Heart left ventricle (tissue), 13 donors: ENCODE data around the gene ZFAND3.

Experiments
- POLR2A ChIP-seq, 2 donors: fragments of 450-650 bp; IDR thresholded peaks; one replicate each; pipeline ENCODE4 v1.6.1; 2017; ENCODE audit warnings: antibody characterized with exemption in 2 of 2, mild to moderate bottlenecking in 2 of 2, moderate library complexity in 2 of 2
- TF ChIP-seq, protein P1 (sequence below), 12 donors: fragments of 200-600 bp; sonication (generic) in 4 of 12; IDR thresholded peaks; one replicate each; pipeline versions ENCODE4 v1.5.0 to v1.8.0; 2018 to 2022; ENCODE audit warnings: antibody characterized with exemption in 12 of 12, mild to moderate bottlenecking in 5 of 12
- donor health status: ischemic (EF 13 %, LVEDD 7.1; RV severe dilation, severe dysfunction).
- donor health status: DM: no; HTN: yes; CAD: no.
- donor health status: DM: no; HTN: no; CAD: no.
- donor health status: ischemic (EF 25% LVEDD 6.9; RV normal size, moderate dysfunction).
- donor health status: ischemic (EF 25% LVEDD 5.7; RV mildly dilated, moderate dysfunction).
- donor health status: ischemic (EF 35%, LVEDD 5.7; RV mildly dilated, moderate dysfunction).
- donor health status: nonischemic (EF 11% LVEDD 7.7; RV severe dilation, severe dysfunction).
- donor health status: DM: yes; HTN: yes; CAD: no.
- donor health status: PGD.
- donor health status: ischemic (EF 29% LVEDD 5.4; RV normal size, mild dysfunction).
- donor health status: nonischemic (EF 23%, LVEDD 6.1; RV moderate dilation, normal function).

DNA sequence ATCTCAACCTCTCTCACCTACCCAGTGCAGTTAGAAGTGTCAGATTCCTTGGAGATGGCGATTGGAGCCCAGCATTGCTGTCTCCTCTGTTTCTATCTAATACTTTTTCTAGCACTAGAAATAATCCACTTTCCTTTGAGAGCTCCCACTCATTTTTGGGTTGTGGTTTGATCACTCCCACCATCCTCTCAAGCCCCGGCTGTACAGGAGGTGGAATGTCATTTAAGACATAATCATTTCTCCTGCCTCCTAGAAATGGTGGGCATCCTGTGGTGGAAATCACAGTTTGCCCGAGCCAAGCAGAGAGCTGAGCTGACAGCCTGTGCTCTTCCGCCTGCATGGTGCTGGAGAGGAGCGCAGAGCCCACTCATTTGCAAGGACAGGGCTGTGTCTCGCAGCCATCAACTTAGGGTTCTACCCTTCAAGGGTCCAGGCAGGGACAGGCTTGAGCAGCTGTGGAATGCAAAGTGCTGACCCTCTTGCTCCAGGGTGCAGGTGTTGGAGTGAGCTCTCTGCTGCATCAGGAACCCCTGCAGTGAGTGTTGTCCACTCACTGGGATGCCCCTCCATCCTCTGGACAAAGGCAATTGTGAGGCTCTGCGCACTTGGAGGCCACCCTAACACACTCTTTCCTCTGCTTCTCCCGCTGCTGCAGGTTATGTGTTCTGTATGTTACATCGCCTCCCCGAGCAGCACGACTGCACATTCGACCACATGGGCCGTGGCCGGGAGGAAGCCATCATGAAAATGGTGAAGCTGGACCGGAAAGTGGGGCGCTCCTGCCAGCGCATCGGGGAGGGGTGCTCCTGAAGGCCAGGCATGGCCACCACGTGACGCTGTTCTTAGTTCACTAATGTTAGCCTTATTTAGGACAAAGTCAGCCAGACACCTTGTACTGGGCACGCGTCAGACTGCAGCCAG, 332.3 kb downstream of the ZFAND3 start:
- TF ChIP-seq, protein P1, sequence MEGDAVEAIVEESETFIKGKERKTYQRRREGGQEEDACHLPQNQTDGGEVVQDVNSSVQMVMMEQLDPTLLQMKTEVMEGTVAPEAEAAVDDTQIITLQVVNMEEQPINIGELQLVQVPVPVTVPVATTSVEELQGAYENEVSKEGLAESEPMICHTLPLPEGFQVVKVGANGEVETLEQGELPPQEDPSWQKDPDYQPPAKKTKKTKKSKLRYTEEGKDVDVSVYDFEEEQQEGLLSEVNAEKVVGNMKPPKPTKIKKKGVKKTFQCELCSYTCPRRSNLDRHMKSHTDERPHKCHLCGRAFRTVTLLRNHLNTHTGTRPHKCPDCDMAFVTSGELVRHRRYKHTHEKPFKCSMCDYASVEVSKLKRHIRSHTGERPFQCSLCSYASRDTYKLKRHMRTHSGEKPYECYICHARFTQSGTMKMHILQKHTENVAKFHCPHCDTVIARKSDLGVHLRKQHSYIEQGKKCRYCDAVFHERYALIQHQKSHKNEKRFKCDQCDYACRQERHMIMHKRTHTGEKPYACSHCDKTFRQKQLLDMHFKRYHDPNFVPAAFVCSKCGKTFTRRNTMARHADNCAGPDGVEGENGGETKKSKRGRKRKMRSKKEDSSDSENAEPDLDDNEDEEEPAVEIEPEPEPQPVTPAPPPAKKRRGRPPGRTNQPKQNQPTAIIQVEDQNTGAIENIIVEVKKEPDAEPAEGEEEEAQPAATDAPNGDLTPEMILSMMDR (IDR thresholded peaks at IDR 0.05): no peak
- TF ChIP-seq POLR2A (IDR thresholded peaks at IDR 0.05): no peak
